Right atrium auricular region (tissue), 2 donors: Measurements from ENCODE around the gene GPR150. TPM values are rescaled to one million over a fixed set of nuclear protein-coding genes. Genes with fewer than 3 reads are reported as not detected.
A peak's percentile ranks its signal among the peaks of the same experiment; 100 is the strongest.

Experiments used
- DNase-seq: peaks from one replicate; pipeline ENCODE4 v3.0.0-alpha.2; 2019; ENCODE audit warnings: low spot score
- H3K27ac ChIP-seq, 2 donors: fragments of 200-600 bp; sonication (generic); 1 replicate in 1 of 2; 2 replicates in 1 of 2; pipeline ENCODE4 v1.5.1; 2016 to 2019
- H3K27me3 ChIP-seq, 2 donors: fragments of 200-600 bp; sonication (generic); one replicate each; pipeline versions ENCODE4 v1.5.1 to v1.6.0; 2017 to 2019
- H3K36me3 ChIP-seq: fragments of 200-600 bp; sonication (generic); one replicate; pipeline ENCODE4 v1.5.1; 2016
- H3K4me1 ChIP-seq, 2 donors: fragments of 200-600 bp; sonication (generic); one replicate each; pipeline versions ENCODE4 v1.5.1 to v1.6.0; 2017 to 2019
- H3K4me3 ChIP-seq, 2 donors: fragments of 200-600 bp; sonication (generic); 1 replicate in 1 of 2; 2 replicates in 1 of 2; pipeline ENCODE4 v1.5.1; 2017 to 2019; ENCODE audit warnings: mild to moderate bottlenecking in 1 of 2, moderate library complexity in 1 of 2
- H3K9me3 ChIP-seq, 2 donors: fragments of 200-600 bp; sonication (generic); one replicate each; pipeline ENCODE4 v1.5.1; 2019
- total RNA-seq, 2 donors: library from RNA; depleted of rRNA; stranded (reverse); fragments of >200 nt; gene quantifications; one replicate each; pipeline ENCODE4 v1.1.0, GENCODE V29; 2016
- TF ChIP-seq, protein P1 (sequence below), 2 donors: fragments of 200-600 bp; sonication (generic); IDR thresholded peaks; one replicate each; pipeline ENCODE4 v1.5.1; 2019; ENCODE audit warnings: antibody characterized with exemption in 2 of 2

Gene GPR150
- total RNA-seq, 2 donors from 2014 or later: not detected

DNA sequence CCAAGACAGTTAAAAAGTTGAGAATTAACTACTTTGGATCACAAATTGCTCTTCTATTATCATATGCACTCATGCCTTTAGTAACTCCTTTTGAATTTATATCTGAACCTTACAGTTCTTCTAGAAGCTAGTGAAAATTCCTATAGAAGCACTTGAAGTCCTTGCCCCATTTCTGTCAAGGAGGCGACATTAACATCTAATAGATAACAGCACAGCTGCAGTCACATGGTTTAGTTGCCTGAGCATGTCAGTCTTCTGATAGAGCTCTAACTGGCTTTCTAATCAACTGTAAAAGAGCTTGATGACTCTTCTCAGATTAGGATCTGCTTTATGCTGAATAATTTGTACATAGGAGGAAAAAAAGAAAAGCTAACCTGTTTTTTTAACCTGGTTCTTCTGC is 35.7 kb downstream of the GPR150 start:
- Histone ChIP-seq H3K4me3 (no peak overlapping the region), H3K27me3 (no peaks in the 10 kb centered on the region), H3K4me1 (peaks cover 0 to 10% of the 10 kb centered on the region in 2 donors), H3K36me3 (no peaks in the 10 kb centered on the region), H3K27ac (no peak overlapping the region), H3K9me3 (no peaks in the 10 kb centered on the region)
- TF ChIP-seq, protein P1, sequence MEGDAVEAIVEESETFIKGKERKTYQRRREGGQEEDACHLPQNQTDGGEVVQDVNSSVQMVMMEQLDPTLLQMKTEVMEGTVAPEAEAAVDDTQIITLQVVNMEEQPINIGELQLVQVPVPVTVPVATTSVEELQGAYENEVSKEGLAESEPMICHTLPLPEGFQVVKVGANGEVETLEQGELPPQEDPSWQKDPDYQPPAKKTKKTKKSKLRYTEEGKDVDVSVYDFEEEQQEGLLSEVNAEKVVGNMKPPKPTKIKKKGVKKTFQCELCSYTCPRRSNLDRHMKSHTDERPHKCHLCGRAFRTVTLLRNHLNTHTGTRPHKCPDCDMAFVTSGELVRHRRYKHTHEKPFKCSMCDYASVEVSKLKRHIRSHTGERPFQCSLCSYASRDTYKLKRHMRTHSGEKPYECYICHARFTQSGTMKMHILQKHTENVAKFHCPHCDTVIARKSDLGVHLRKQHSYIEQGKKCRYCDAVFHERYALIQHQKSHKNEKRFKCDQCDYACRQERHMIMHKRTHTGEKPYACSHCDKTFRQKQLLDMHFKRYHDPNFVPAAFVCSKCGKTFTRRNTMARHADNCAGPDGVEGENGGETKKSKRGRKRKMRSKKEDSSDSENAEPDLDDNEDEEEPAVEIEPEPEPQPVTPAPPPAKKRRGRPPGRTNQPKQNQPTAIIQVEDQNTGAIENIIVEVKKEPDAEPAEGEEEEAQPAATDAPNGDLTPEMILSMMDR (IDR thresholded peaks at IDR 0.05): no peak
- DNase-seq: no peak

DNA sequence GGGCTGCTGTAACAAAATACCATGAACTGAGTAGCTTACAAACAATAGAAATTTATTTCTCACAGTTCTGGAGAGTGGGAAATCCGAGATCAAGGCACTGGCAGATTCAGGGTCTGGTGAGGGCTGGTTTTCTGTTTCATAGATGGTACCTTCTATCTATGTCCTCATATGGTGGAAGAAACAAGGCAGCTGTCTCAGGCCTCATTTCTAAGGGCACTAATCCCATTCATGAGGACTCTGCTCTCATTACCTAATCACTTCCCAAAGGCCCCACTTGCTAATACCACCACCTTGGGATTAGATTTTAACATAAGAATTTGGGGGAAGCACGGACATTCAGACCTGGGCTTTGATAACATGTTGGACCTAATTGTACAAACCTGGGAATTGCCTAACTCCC is 40.2 kb downstream of the GPR150 start:
- peaks cover 0 to 10% of the 10 kb centered on the region in 2 donors for H3K4me1 ChIP-seq
- no peaks in the 10 kb centered on the region for H3K27me3 ChIP-seq
- TF ChIP-seq, protein P1 (IDR thresholded peaks at IDR 0.05): no peak
- no peaks in the 10 kb centered on the region for H3K36me3 ChIP-seq
- no peak overlapping the region for H3K27ac ChIP-seq
- DNase-seq: no peak
- no peaks in the 10 kb centered on the region for H3K9me3 ChIP-seq
- H3K4me3 ChIP-seq: no peak overlapping the region

DNA sequence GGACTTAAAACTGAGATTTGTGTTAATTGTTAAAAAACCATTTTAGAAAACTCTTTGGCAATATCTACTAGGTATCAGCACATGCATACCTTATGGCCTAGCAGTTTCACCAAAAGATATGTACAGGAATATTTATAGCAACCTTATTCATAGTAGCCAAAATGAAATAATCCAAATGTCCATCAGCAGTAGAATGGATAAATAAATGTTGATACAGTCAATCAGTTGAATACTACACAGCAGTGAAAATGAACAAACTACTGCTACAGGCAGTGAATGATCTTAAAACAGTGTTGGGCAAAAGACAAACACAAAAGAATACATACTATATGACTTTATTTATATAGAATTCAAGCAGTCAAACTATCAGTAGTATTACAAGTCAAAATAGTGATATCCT is 43.1 kb downstream of the GPR150 start:
- DNase-seq: no peak
- no peaks in the 10 kb centered on the region for H3K36me3 ChIP-seq
- H3K4me3 ChIP-seq: no peak overlapping the region
- TF ChIP-seq, protein P1 (IDR thresholded peaks at IDR 0.05): no peak
- no peak overlapping the region for H3K27ac ChIP-seq
- H3K4me1 ChIP-seq: no peaks in the 10 kb centered on the region
- no peaks in the 10 kb centered on the region for H3K9me3 ChIP-seq
- no peaks in the 10 kb centered on the region for H3K27me3 ChIP-seq

DNA sequence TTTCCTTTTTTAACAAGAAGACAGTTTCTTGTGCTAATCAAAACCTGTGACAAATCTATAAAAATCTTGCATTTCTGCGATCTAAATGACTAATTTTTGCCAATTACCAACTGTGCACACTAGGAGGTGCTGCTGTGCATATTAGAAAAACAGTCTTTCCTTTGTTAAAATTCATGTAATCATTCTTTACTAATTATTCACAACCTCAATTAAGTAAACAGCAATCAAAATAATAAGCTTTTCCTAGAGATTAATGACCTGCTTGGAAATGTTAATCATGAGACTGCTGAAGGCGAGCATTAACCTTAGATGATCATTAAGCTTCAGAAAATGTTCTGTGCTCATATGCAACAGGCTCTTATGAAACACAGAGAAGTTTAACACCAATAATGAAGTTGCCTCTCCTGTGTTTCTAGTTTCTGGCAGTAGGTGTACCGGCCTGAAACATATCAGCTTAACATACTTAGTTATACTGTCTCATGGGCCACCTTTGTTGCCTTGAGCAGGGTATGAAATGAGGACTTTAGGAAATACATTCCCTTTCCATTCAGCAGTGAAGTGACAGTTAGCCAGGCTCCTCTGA is 44.4 kb downstream of the GPR150 start:
- Histone ChIP-seq H3K36me3 (no peaks in the 10 kb centered on the region), H3K27me3 (no peaks in the 10 kb centered on the region), H3K4me1 (peaks cover 0 to 5% of the 10 kb centered on the region in 2 donors), H3K4me3 (no peak overlapping the region), H3K9me3 (no peaks in the 10 kb centered on the region), H3K27ac (no peak overlapping the region)
- TF ChIP-seq, protein P1 (IDR thresholded peaks at IDR 0.05): peak; percentile 73 to 85
- DNase-seq: no peak

DNA sequence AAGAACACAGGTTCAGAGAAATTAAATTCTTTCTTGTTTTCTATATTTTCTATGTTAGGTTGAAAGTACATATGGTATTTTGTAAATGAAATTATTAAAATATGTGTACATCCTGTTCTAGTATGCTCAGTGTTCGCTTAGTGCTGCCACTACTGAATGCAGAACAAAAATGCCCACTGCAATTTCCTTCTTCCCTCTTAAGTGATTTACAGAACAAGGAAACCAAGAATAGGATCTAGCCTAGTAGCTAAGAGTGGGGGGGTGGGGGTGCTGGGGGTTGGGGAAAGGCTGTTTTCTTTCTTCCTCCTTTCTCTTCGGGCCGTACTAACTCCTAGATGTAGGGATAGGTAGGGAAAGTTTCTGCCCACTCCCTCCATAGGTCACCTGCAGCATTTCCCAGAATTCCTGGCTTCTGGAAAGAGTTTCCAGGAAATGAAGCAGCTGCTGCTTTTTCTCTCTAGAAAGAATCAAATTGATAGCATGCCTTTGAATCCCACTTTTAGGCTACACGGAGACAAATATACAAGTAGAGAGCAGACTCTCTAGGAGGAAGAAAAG is 47.3 kb downstream of the GPR150 start:
- Histone ChIP-seq H3K27me3 (no peaks in the 10 kb centered on the region), H3K4me1 (peaks cover 0 to 16% of the 10 kb centered on the region in 2 donors), H3K4me3 (no peak overlapping the region), H3K9me3 (no peaks in the 10 kb centered on the region), H3K27ac (no peak overlapping the region), H3K36me3 (no peaks in the 10 kb centered on the region)
- no peak for DNase-seq
- TF ChIP-seq, protein P1 (IDR thresholded peaks at IDR 0.05): no peak

DNA sequence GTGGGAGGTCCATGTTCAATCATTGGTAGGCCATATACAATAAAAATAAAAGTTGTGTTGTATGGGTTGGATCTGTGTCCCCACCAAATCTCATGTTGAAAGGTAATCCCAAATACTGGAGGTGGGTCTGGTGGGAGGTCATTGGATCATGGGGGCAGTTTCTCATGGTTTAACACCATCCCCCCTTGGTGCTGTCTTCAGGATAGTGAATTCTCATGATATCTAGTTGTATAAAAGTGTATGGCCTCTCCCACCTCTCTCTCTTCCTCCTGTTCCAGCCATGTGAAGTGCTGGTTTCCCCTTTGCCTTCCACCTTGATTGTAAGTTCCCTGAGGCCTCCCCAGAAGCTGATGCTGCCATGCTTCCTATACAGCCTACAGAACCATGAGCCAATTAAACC is 47.8 kb downstream of the GPR150 start:
- no peak for DNase-seq
- Histone ChIP-seq H3K27ac (no peak overlapping the region), H3K4me3 (no peak overlapping the region), H3K27me3 (no peaks in the 10 kb centered on the region), H3K4me1 (peaks cover 0 to 16% of the 10 kb centered on the region in 2 donors), H3K9me3 (no peaks in the 10 kb centered on the region), H3K36me3 (no peaks in the 10 kb centered on the region)
- TF ChIP-seq, protein P1 (IDR thresholded peaks at IDR 0.05): no peak
